Measurements from ENCODE around the gene GTF2F2. TPM values are rescaled to one million over a fixed set of nuclear protein-coding genes. Genes with fewer than 3 reads are reported as not detected.

Gene GTF2F2
- total RNA-seq, 6 donors from 2014 or later, result 10.2 to 29.3 (median 18.2) TPM

GRCh38 chr13:45133396-45134118 is 13.2 kb downstream of the GTF2F2 start:
- TF ChIP-seq POLR2A (IDR thresholded peaks at IDR 0.05) (no peak), EP300 (IDR thresholded peaks at IDR 0.05) (no peak), CTCF (IDR thresholded peaks at IDR 0.05) (no peak), POLR2AphosphoS5 (IDR thresholded peaks at IDR 0.05) (no peak)
- Histone ChIP-seq H3K27me3 (no peaks in the 10 kb centered on the region), H3K9me3 (peaks cover 0 to 12% (median 0%) of the 10 kb centered on the region in 4 donors), H3K36me3 (peaks cover 0 to 6% (median under 1%) of the 10 kb centered on the region in 4 donors), H3K4me1 (peaks cover 0 to 17% (median 0%) of the 10 kb centered on the region in 4 donors), H3K4me3 (no peak overlapping the region), H3K27ac (no peak overlapping the region)
- ATAC-seq (ENCODE audit: low FRiP score in 2 of 2), result no peak
- WGBS, 2 donors, result 96 to 97% methylated on average over 6 of the region's 6 CpGs
- no peak for DNase-seq

GRCh38 chr13:45136741-45137504 is 16.6 kb downstream of the GTF2F2 start:
- TF ChIP-seq POLR2AphosphoS5 (IDR thresholded peaks at IDR 0.05) (no peak), POLR2A (IDR thresholded peaks at IDR 0.05) (no peak), EP300 (IDR thresholded peaks at IDR 0.05) (no peak), CTCF (IDR thresholded peaks at IDR 0.05) (no peak)
- no peaks in the 10 kb centered on the region for H3K27me3 ChIP-seq
- WGBS, 2 donors, result 81 to 86% methylated on average over 3 of the region's 3 CpGs
- no peak overlapping the region for H3K4me3 ChIP-seq
- peaks cover 0 to 17% (median 0%) of the 10 kb centered on the region in 4 donors for H3K4me1 ChIP-seq
- DNase-seq (no peak), ATAC-seq (ENCODE audit: low FRiP score in 2 of 2) (no peak)
- no peak overlapping the region for H3K27ac ChIP-seq
- H3K36me3 ChIP-seq, result peaks cover 0 to 15% (median 1%) of the 10 kb centered on the region in 4 donors
- H3K9me3 ChIP-seq, result peaks cover 0 to 12% (median 0%) of the 10 kb centered on the region in 4 donors

GRCh38 chr13:45137526-45137925 is 17.2 kb downstream of the GTF2F2 start:
- no peak for TF ChIP-seq POLR2A (IDR thresholded peaks at IDR 0.05)
- H3K36me3 ChIP-seq, result peaks cover 0 to 15% (median 1%) of the 10 kb centered on the region in 4 donors
- DNase-seq (peak in 1 of 2 donors; percentile 23), ATAC-seq (ENCODE audit: low FRiP score in 2 of 2) (no peak)
- peaks cover 0 to 12% (median 0%) of the 10 kb centered on the region in 4 donors for H3K4me1 ChIP-seq
- H3K4me3 ChIP-seq, result no peak overlapping the region
- H3K27ac ChIP-seq, result no peak overlapping the region
- WGBS, 2 donors, result 85 to 97% methylated on average over 2 of the region's 2 CpGs
- H3K9me3 ChIP-seq, result peaks cover 0 to 12% (median 0%) of the 10 kb centered on the region in 4 donors
- H3K27me3 ChIP-seq, result no peaks in the 10 kb centered on the region

GRCh38 chr13:45138282-45138681 is 18.0 kb downstream of the GTF2F2 start:
- H3K27ac ChIP-seq, result no peak overlapping the region
- 94 to 95% methylated on average over 7 of the region's 7 CpGs for WGBS, 2 donors
- ATAC-seq (ENCODE audit: low FRiP score in 2 of 2) (no peak), DNase-seq (no peak)
- TF ChIP-seq EP300 (IDR thresholded peaks at IDR 0.05) (no peak), CTCF (IDR thresholded peaks at IDR 0.05) (no peak), POLR2AphosphoS5 (IDR thresholded peaks at IDR 0.05) (no peak), POLR2A (IDR thresholded peaks at IDR 0.05) (no peak)
- no peak overlapping the region for H3K4me3 ChIP-seq
- H3K9me3 ChIP-seq, result peaks cover 0 to 10% (median 0%) of the 10 kb centered on the region in 4 donors
- H3K4me1 ChIP-seq, result peaks cover 0 to 7% (median 0%) of the 10 kb centered on the region in 4 donors
- peaks cover 0 to 15% (median 1%) of the 10 kb centered on the region in 4 donors for H3K36me3 ChIP-seq
- no peaks in the 10 kb centered on the region for H3K27me3 ChIP-seq

- ATAC-seq (ENCODE audit: low FRiP score in 2 of 2), result no peak
- no peak for TF ChIP-seq POLR2A (IDR thresholded peaks at IDR 0.05)
- TF ChIP-seq CTCF (IDR thresholded peaks at IDR 0.05), result no peak
- TF ChIP-seq POLR2AphosphoS5 (IDR thresholded peaks at IDR 0.05), result no peak
- TF ChIP-seq EP300 (IDR thresholded peaks at IDR 0.05), result no peak
These were observed 21.1 kb downstream of the GTF2F2 start for GRCh38 chr13:45141369-45141768.

More at GRCh38 chr13:45141369-45141768, 21.1 kb downstream of the GTF2F2 start:
- peaks cover 0 to 15% (median 1%) of the 10 kb centered on the region in 4 donors for H3K36me3 ChIP-seq
- WGBS, 2 donors, result 92 to 95% methylated on average over 1 of the region's 1 CpG
- no peaks in the 10 kb centered on the region for H3K27me3 ChIP-seq
- no peak overlapping the region for H3K4me3 ChIP-seq
- no peak overlapping the region for H3K27ac ChIP-seq
- DNase-seq, result no peak
- no peaks in the 10 kb centered on the region for H3K9me3 ChIP-seq
- peaks cover 0 to 7% (median 0%) of the 10 kb centered on the region in 4 donors for H3K4me1 ChIP-seq

All from upper lobe of left lung (tissue), 6 donors.